ENCODE measurements around the gene GAS7. TPM values are rescaled to one million over a fixed set of nuclear protein-coding genes. Genes with fewer than 3 reads are reported as not detected.

The GAS7 gene
- total and polyA plus RNA-seq, 9 of the 15 experiments (the other 6 are each of a cell fraction or from before 2014, with no cell fraction given) = 0.11 to 0.33 TPM; not detected in 7

DNA sequence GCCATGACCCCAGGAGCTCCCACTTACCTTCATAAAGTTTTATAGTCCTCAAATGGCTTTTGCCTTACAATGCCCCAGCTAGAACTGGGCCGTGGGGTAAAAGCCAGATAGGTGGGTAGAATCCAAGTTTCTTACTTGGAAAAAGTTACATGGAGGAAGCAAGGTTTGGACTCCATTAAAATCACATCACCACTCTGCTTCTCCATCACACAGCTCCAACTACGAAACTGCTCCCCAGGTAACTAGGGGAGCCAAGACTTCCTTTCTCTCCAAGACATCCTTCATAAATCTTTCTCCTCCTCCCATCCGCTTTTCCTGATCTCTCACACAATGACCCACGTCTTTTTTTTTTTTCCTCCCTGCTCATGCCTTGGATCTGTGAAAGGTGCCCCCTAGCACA is 162.5 kb downstream of the GAS7 start:
- Histone ChIP-seq H2AFZ (ENCODE audit: low read depth, low read length) (no peak overlapping the region), H3K4me3 (no peak overlapping the region), H3K4me1 (replicated peaks in 1 of 2; ENCODE audit: control insufficient read depth in 2 of 2, insufficient read depth in 2 of 2, low read length in 2 of 2) (no peaks in the 10 kb centered on the region), H3K9me1 (ENCODE audit: control insufficient read depth, insufficient read depth, low read length) (no peaks in the 10 kb centered on the region), H3K27ac (ENCODE audit: extremely low read depth, low read depth, low read length) (no peak overlapping the region), H3K9ac (ENCODE audit: insufficient read depth in 1 of 2, low read depth in 2 of 2, low read length in 2 of 2) (no peak overlapping the region), H4K20me1 (replicated peaks; ENCODE audit: control insufficient read depth, insufficient read depth, low read length) (no peaks in the 10 kb centered on the region), H3K79me2 (ENCODE audit: control insufficient read depth, insufficient read depth, low read length) (no peaks in the 10 kb centered on the region), H3K9me3 (replicated peaks; ENCODE audit: control insufficient read depth, insufficient read depth, low read depth, low read length) (no peaks in the 10 kb centered on the region), H3K4me2 (ENCODE audit: insufficient read depth, low read length) (no peak overlapping the region), H3K27me3 (ENCODE audit: control insufficient read depth in 2 of 2, insufficient read depth in 2 of 2, low read length in 2 of 2) (peaks cover 0 to 9% of the 10 kb centered on the region in 2 experiments; a peak in 1 of 5 replicates), H3K36me3 (ENCODE audit: control insufficient read depth, insufficient read depth, low read length) (no peaks in the 10 kb centered on the region)
- no TSS peak for BruUV-seq (replicated peaks)
- in situ Hi-C loops (cut with MboI) (no loop called here), intact Hi-C loops (cut with micrococcal nuclease) (no loop called here)
- FAIRE-seq (no peak), DNase-seq (ENCODE audit: extremely low read depth in 1 of 4, low spot score in 3 of 4) (no peak), ATAC-seq (no peak)
- 6% methylated on average over 2 of the region's 4 CpGs for WGBS (ENCODE audit: insufficient coverage, low coverage, missing lambda C conversion rate)
- POLR2A ChIA-PET = no interaction called here
- CTCF ChIA-PET (ENCODE audit: low intra/inter-chr PET ratio) = interaction anchor here (0.6 kb wide), 1 partner anchor 1343 kb away, joined by 3 read pairs; no protein-coding TSS in a partner anchor
- no peak for TF ChIP-seq ERF (CRISPR knock-in tag; IDR thresholded peaks at IDR 0.05)
- TF ChIP-seq MTA1 (IDR thresholded peaks at IDR 0.05; ENCODE audit: borderline replicate concordance) = no peak
- no peak for TF ChIP-seq SRF (CRISPR knock-in tag; IDR thresholded peaks at IDR 0.05)
- no peak for TF ChIP-seq SUPT5H (IDR thresholded peaks at IDR 0.05)
- TF ChIP-seq, protein P1, sequence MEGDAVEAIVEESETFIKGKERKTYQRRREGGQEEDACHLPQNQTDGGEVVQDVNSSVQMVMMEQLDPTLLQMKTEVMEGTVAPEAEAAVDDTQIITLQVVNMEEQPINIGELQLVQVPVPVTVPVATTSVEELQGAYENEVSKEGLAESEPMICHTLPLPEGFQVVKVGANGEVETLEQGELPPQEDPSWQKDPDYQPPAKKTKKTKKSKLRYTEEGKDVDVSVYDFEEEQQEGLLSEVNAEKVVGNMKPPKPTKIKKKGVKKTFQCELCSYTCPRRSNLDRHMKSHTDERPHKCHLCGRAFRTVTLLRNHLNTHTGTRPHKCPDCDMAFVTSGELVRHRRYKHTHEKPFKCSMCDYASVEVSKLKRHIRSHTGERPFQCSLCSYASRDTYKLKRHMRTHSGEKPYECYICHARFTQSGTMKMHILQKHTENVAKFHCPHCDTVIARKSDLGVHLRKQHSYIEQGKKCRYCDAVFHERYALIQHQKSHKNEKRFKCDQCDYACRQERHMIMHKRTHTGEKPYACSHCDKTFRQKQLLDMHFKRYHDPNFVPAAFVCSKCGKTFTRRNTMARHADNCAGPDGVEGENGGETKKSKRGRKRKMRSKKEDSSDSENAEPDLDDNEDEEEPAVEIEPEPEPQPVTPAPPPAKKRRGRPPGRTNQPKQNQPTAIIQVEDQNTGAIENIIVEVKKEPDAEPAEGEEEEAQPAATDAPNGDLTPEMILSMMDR (IDR thresholded peaks at IDR 0.05 in 2 of 3, conservative IDR thresholded peaks at IDR 0.05 in 1 of 3; ENCODE audit: insufficient read depth in 2 of 3, low read depth in 1 of 3, low read length in 3 of 3) = no peak
- TF ChIP-seq SP1 (CRISPR knock-in tag; IDR thresholded peaks at IDR 0.05) = no peak
- no peak for TF ChIP-seq PPARD (CRISPR knock-in tag; IDR thresholded peaks at IDR 0.05)
- TF ChIP-seq, protein P2, sequence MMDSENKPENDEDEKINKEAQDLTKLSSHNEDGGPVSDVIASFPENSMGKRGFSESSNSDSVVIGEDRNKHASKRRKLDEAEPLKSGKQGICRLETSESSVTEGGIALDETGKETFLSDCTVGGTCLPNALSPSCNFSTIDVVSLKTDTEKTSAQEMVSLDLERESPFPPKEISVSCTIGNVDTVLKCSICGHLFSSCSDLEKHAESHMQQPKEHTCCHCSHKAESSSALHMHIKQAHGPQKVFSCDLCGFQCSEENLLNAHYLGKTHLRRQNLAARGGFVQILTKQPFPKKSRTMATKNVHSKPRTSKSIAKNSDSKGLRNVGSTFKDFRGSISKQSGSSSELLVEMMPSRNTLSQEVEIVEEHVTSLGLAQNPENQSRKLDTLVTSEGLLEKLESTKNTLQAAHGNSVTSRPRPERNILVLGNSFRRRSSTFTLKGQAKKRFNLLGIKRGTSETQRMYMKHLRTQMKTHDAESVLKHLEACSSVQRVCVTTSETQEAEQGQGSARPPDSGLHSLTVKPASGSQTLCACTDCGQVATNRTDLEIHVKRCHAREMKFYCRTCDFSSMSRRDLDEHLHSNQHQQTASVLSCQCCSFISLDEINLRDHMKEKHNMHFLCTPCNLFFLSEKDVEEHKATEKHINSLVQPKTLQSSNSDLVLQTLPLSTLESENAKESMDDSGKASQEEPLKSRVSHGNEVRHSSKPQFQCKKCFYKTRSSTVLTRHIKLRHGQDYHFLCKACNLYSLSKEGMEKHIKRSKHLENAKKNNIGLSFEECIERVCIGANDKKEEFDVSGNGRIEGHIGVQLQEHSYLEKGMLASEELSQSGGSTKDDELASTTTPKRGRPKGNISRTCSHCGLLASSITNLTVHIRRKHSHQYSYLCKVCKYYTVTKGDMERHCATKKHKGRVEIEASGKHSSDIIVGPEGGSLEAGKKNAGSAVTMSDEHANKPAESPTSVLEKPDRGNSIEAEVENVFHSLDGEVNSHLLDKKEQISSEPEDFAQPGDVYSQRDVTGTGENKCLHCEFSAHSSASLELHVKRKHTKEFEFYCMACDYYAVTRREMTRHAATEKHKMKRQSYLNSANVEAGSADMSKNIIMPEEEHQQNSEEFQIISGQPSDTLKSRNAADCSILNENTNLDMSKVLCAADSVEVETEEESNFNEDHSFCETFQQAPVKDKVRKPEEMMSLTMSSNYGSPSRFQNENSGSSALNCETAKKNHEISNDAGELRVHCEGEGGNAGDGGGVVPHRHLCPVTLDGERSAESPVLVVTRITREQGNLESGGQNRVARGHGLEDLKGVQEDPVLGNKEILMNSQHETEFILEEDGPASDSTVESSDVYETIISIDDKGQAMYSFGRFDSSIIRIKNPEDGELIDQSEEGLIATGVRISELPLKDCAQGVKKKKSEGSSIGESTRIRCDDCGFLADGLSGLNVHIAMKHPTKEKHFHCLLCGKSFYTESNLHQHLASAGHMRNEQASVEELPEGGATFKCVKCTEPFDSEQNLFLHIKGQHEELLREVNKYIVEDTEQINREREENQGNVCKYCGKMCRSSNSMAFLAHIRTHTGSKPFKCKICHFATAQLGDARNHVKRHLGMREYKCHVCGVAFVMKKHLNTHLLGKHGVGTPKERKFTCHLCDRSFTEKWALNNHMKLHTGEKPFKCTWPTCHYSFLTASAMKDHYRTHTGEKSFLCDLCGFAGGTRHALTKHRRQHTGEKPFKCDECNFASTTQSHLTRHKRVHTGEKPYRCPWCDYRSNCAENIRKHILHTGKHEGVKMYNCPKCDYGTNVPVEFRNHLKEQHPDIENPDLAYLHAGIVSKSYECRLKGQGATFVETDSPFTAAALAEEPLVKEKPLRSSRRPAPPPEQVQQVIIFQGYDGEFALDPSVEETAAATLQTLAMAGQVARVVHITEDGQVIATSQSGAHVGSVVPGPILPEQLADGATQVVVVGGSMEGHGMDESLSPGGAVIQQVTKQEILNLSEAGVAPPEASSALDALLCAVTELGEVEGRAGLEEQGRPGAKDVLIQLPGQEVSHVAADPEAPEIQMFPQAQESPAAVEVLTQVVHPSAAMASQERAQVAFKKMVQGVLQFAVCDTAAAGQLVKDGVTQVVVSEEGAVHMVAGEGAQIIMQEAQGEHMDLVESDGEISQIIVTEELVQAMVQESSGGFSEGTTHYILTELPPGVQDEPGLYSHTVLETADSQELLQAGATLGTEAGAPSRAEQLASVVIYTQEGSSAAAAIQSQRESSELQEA (IDR thresholded peaks at IDR 0.05; ENCODE audit: low read depth) = no peak
- TF ChIP-seq BHLHE40 (IDR thresholded peaks at IDR 0.05; ENCODE audit: low read length) = no peak
- TF ChIP-seq TBL1XR1 (IDR thresholded peaks at IDR 0.05; ENCODE audit: low read length in 2 of 2) = no peak
- TF ChIP-seq, protein P3, sequence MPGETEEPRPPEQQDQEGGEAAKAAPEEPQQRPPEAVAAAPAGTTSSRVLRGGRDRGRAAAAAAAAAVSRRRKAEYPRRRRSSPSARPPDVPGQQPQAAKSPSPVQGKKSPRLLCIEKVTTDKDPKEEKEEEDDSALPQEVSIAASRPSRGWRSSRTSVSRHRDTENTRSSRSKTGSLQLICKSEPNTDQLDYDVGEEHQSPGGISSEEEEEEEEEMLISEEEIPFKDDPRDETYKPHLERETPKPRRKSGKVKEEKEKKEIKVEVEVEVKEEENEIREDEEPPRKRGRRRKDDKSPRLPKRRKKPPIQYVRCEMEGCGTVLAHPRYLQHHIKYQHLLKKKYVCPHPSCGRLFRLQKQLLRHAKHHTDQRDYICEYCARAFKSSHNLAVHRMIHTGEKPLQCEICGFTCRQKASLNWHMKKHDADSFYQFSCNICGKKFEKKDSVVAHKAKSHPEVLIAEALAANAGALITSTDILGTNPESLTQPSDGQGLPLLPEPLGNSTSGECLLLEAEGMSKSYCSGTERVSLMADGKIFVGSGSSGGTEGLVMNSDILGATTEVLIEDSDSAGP (CRISPR knock-in tag; IDR thresholded peaks at IDR 0.05) = no peak
- no peak for TF ChIP-seq ADNP (tag; IDR thresholded peaks at IDR 0.05)
